GM12878 (cell line): ENCODE measurements around the gene FRMD3. TPM values are rescaled to one million over a fixed set of nuclear protein-coding genes. Genes with fewer than 3 reads are reported as not detected.

Experiments used
- ATAC-seq: fragments of 200-7000 bp; cut with Tn5 transposase; 3 replicates; pipeline ENCODE4 v1.9.1; 2020; ENCODE audit warnings: mild to moderate bottlenecking, moderate library complexity
- BruUV-seq: library from RNA; stranded (reverse); fragments of 400-500 nt; replicated peaks from 2 replicates; lab custom pipeline; 2021; lab: Mats Ljungman, UMichigan
- CTCF ChIA-PET: fragments of 300-600 bp; sonication (Branson Sonifier 250); formaldehyde crosslinking; extraction: SDS; loops from one replicate; lab custom pipeline; 2021; ENCODE audit warnings: inconsistent platforms; lab: Yijun Ruan, JAX
- POLR2A ChIA-PET: fragments of 350-600 bp; formaldehyde crosslinking; extraction: SDS; loops from one replicate; lab custom pipeline; 2021; ENCODE audit warnings: inconsistent platforms; lab: Charles Lee
- RAD21 ChIA-PET: fragments of 300-600 bp; sonication (Branson Sonifier 250); formaldehyde crosslinking; loops from one replicate; lab custom pipeline; 2023; ENCODE audit warnings: antibody characterized with exemption; ENCODE audit not compliant: unreplicated experiment; lab: Charles Lee
- SMC1A ChIA-PET: fragments of 300-600 bp; sonication (Branson Sonifier 250); formaldehyde crosslinking; loops from one replicate; lab custom pipeline; 2023; ENCODE audit not compliant: unreplicated experiment, uncharacterized antibody; lab: Charles Lee
- DNase-seq: peaks from one replicate; pipeline ENCODE4 v3.0.0-alpha.2; 2011; ENCODE audit warnings: low read depth, low spot score
- FAIRE-seq: peaks from 3 replicates; lab custom pipeline; 2011; peaks lifted over from hg19 to GRCh38; lab: Jason Lieb, UNC
- H2AFZ ChIP-seq: 2 replicates; pipeline ENCODE4 v1.6.0; 2011; ENCODE audit warnings: low read depth, low read length, control low read depth; ENCODE audit not compliant: control insufficient read depth
- H3K27ac ChIP-seq: 2 replicates; pipeline ENCODE4 v1.5.1; 2011; ENCODE audit warnings: control low read depth; ENCODE audit not compliant: control insufficient read depth, insufficient read depth
- H3K27me3 ChIP-seq, 2 experiments: replicated peaks in 1 of 2; 2 replicates each; pipeline versions ENCODE4 v1.6.0 to v1.6.1; 2011; ENCODE audit warnings: low read length in 1 of 2; ENCODE audit not compliant: control insufficient read depth in 2 of 2, insufficient read depth in 2 of 2
- H3K36me3 ChIP-seq, 2 experiments: 2 replicates each; pipeline ENCODE4 v1.5.1; 2011; ENCODE audit warnings: low read length in 1 of 2; ENCODE audit not compliant: control insufficient read depth in 2 of 2, insufficient read depth in 2 of 2
- H3K4me1 ChIP-seq: 2 replicates; pipeline ENCODE4 v1.6.1; 2011; ENCODE audit warnings: mild to moderate bottlenecking, low read length, moderate library complexity, mixed read lengths; ENCODE audit not compliant: control insufficient read depth, insufficient read depth
- H3K4me2 ChIP-seq: 2 replicates; pipeline ENCODE4 v1.6.0; 2011; ENCODE audit warnings: control low read depth; ENCODE audit not compliant: control insufficient read depth, insufficient read depth
- H3K4me3 ChIP-seq: fragments of 200-600 bp; sonication (generic); 2 replicates; pipeline ENCODE4 v1.5.1; 2016
- H3K79me2 ChIP-seq: 2 replicates; pipeline ENCODE4 v1.6.0; 2011; ENCODE audit warnings: low read length; ENCODE audit not compliant: control insufficient read depth, insufficient read depth
- H3K9ac ChIP-seq: 2 replicates; pipeline ENCODE4 v1.8.0; 2011; ENCODE audit warnings: low read length, control low read depth, mixed read lengths; ENCODE audit not compliant: control insufficient read depth, insufficient read depth
- H3K9me3 ChIP-seq: replicated peaks from 3 replicates; pipeline ENCODE4 v1.5.1; 2011; ENCODE audit warnings: mild to moderate bottlenecking, low read length; ENCODE audit not compliant: control insufficient read depth, insufficient read depth
- H4K20me1 ChIP-seq: 2 replicates; pipeline ENCODE4 v1.6.0; 2011; ENCODE audit not compliant: control insufficient read depth, insufficient read depth
- CEBPB ChIP-seq, 2 experiments: fragments of 150-350 bp in 1 of 2; IDR thresholded peaks; 2 replicates each; pipeline ENCODE4 v1.6.1; 2012 to 2014; ENCODE audit warnings: low read depth in 2 of 2, low read length in 2 of 2, borderline replicate concordance in 1 of 2, inconsistent platforms in 1 of 2
- CHD4 ChIP-seq: fragments of 200-600 bp; sonication (generic); IDR thresholded peaks from 2 replicates; pipeline ENCODE4 v1.6.1; 2016; ENCODE audit warnings: mild to moderate bottlenecking
- EED ChIP-seq: sonication (generic); IDR thresholded peaks from 2 replicates; pipeline ENCODE4 v1.6.1; 2016; ENCODE audit warnings: antibody characterized with exemption, low read depth
- EP300 ChIP-seq, 2 experiments: fragments of 150-350 bp in 1 of 2; IDR thresholded peaks; 2 replicates each; pipeline ENCODE4 v1.6.1; 2011 to 2012; ENCODE audit warnings: low read depth in 2 of 2, low read length in 2 of 2, borderline replicate concordance in 1 of 2, improper control_type of control experiment in 1 of 2, inconsistent platforms in 1 of 2; ENCODE audit not compliant: control insufficient read depth in 1 of 2
- GATAD2B ChIP-seq: fragments of 450-650 bp; conservative IDR thresholded peaks from 2 replicates; pipeline ENCODE4 v1.6.1; 2017; ENCODE audit warnings: low read depth, mild to moderate bottlenecking, moderate library complexity
- LARP7 ChIP-seq: fragments of 450-650 bp; IDR thresholded peaks from 2 replicates; pipeline ENCODE4 v1.6.1; 2017; ENCODE audit warnings: mild to moderate bottlenecking
- MYB ChIP-seq: fragments of 150-350 bp; IDR thresholded peaks from 2 replicates; pipeline ENCODE4 v1.6.1; 2014; ENCODE audit warnings: mild to moderate bottlenecking, low read depth, low read length, borderline replicate concordance
- NFYA ChIP-seq: IDR thresholded peaks from 2 replicates; pipeline ENCODE4 v1.6.1; 2011; ENCODE audit warnings: low read depth, mild to moderate bottlenecking, low read length, improper control_type of control experiment, borderline replicate concordance
- RAD21 ChIP-seq: IDR thresholded peaks from 2 replicates; pipeline ENCODE4 v1.6.1; 2011; ENCODE audit warnings: mild to moderate bottlenecking, low read depth, low read length, moderate library complexity; ENCODE audit not compliant: insufficient read depth
- SMC3 ChIP-seq: IDR thresholded peaks from 2 replicates; pipeline ENCODE4 v1.6.1; 2011; ENCODE audit warnings: low read length, improper control_type of control experiment, borderline replicate concordance
- ZBED1 ChIP-seq: IDR thresholded peaks from 2 replicates; pipeline ENCODE4 v1.6.1; 2016; ENCODE audit warnings: borderline replicate concordance
- WGBS: methylation state at CpG from one replicate; pipeline ENCODE4 v1.1.6; 2016; ENCODE audit warnings: low lambda C conversion rate; ENCODE audit not compliant: insufficient replicate concordance, insufficient coverage; ENCODE audit errors: missing lambda C conversion rate; 5-methylcytosine and 5-hydroxymethylcytosine counted together
- in situ Hi-C: fragments of 300-500 bp; cut with MboI; formaldehyde crosslinking; loops from 9 replicates; pipeline ENCODE4 v1.14.3; 2018; ENCODE audit warnings: mixed read lengths
- intact Hi-C: fragments of 100-400 bp; cut with micrococcal nuclease; formaldehyde crosslinking; loops from one replicate; pipeline ENCODE4 v1.14.2; 2022; ENCODE audit not compliant: unreplicated experiment
- polyA plus RNA-seq, 11 experiments: library from polyadenylated mRNA; depleted of rRNA in 4 of 11; unstranded in 6 of 11; stranded (reverse) in 5 of 11; fragments of >200 nt; fragmentation: Nextera tagmentation in 4 of 11; fragmentation: Illumina TruSeq in 1 of 11; extraction: Ambion mirVana in 4 of 11; extraction: Trizol in 1 of 11; gene quantifications; 1 replicate in 1 of 11; 2 replicates in 10 of 11; pipeline versions ENCODE4 v1.2.1 to v1.2.3, GENCODE V29; 2011 to 2016; ENCODE audit warnings: inconsistent platforms in 2 of 11, missing spikeins in 2 of 11, low read depth in 1 of 11
- total RNA-seq, 4 experiments: library from RNA; depleted of rRNA in 3 of 4; stranded (reverse); fragments of >200 nt in 3 of 4; fragmentation: Illumina TruSeq in 1 of 4; extraction: Trizol in 1 of 4; gene quantifications; 2 replicates each; pipeline versions ENCODE4 v1.2.1 to v1.2.3, GENCODE V29; 2013 to 2021
- TF ChIP-seq, protein P1 (sequence below), 3 experiments: IDR thresholded peaks in 2 of 3; conservative IDR thresholded peaks in 1 of 3; 2 replicates each; pipeline ENCODE4 v1.5.1; 2011; ENCODE audit warnings: low read depth in 3 of 3, low read length in 3 of 3, mild to moderate bottlenecking in 3 of 3, control low read depth in 2 of 3, moderate library complexity in 2 of 3, inconsistent platforms in 1 of 3, mixed read lengths in 1 of 3; ENCODE audit not compliant: control insufficient read depth in 2 of 3, insufficient read depth in 1 of 3; ENCODE audit errors: extremely low read depth in 1 of 3

The FRMD3 gene
- total and polyA plus RNA-seq, 10 of the 15 experiments (the other 5 are each of a cell fraction or from before 2014, with no cell fraction given): 0.04 to 0.68 (median 0.21) TPM; not detected in 1

DNA sequence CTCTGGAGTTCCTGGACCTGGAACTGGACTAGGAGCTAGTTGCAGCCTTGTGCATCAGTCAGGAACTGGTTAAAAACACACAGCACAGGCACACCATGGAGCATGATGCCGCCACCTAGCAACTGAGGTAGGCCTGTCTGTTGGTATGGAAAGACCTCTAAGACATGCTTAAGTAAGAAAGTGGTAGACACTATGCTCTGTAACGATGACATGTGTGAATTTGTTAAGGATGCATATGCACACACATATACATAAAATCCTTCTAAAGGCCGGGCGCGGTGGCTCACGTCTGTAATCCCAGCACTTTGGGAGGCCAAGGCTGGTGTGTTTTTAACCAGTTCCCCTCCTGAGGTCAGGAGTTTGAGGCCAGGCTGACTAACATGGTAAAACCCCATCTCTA is 338.4 kb downstream of the FRMD3 start:
- ChIA-PET POLR2A (no interaction called here), CTCF (interaction anchor here (1.0 kb wide), 1 partner anchor 135 kb away, joined by 3 read pairs; no protein-coding TSS in a partner anchor)

GRCh38 chr9:83199240-83199639 is 339.0 kb downstream of the FRMD3 start:
- peak; percentile 74 for ATAC-seq
- ChIA-PET POLR2A (no interaction called here), RAD21 (no interaction called here), SMC1A (no interaction called here), CTCF (interaction anchor here (1.0 kb wide), 1 partner anchor 136 kb away, joined by 3 read pairs; no protein-coding TSS in a partner anchor)
- H3K9me3 ChIP-seq: no peaks in the 10 kb centered on the region
- no peak overlapping the region for H3K4me2 ChIP-seq
- H3K27me3 ChIP-seq: no peaks in the 10 kb centered on the region; a peak in 1 of 4 replicates
- DNase-seq: no peak
- WGBS: 58% methylated on average over 5 of the region's 5 CpGs
- no peaks in the 10 kb centered on the region for H3K79me2 ChIP-seq
- in situ Hi-C loops: no loop called here
- no peaks in the 10 kb centered on the region for H3K4me1 ChIP-seq
- FAIRE-seq: peak; percentile 66
- H2AFZ ChIP-seq: no peak overlapping the region
- no peak for TF ChIP-seq ZBED1
- no peak for TF ChIP-seq CEBPB (IDR thresholded peaks at IDR 0.05; ENCODE audit: borderline replicate concordance in 1 of 2, low read depth in 2 of 2, low read length in 2 of 2)
- TF ChIP-seq EED: no peak
- TF ChIP-seq, protein P1, sequence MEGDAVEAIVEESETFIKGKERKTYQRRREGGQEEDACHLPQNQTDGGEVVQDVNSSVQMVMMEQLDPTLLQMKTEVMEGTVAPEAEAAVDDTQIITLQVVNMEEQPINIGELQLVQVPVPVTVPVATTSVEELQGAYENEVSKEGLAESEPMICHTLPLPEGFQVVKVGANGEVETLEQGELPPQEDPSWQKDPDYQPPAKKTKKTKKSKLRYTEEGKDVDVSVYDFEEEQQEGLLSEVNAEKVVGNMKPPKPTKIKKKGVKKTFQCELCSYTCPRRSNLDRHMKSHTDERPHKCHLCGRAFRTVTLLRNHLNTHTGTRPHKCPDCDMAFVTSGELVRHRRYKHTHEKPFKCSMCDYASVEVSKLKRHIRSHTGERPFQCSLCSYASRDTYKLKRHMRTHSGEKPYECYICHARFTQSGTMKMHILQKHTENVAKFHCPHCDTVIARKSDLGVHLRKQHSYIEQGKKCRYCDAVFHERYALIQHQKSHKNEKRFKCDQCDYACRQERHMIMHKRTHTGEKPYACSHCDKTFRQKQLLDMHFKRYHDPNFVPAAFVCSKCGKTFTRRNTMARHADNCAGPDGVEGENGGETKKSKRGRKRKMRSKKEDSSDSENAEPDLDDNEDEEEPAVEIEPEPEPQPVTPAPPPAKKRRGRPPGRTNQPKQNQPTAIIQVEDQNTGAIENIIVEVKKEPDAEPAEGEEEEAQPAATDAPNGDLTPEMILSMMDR (IDR thresholded peaks at IDR 0.05 in 2 of 3, conservative IDR thresholded peaks at IDR 0.05 in 1 of 3; ENCODE audit: control insufficient read depth in 2 of 3, extremely low read depth in 1 of 3, insufficient read depth in 1 of 3, low read depth in 3 of 3, low read length in 3 of 3): peak; percentile 19 to 48 (median 36); a peak in 4 of 6 replicates
- peak; percentile 22; the same call in 1 of the 2 replicates for TF ChIP-seq SMC3
- TF ChIP-seq CHD4: no peak
- no peak for TF ChIP-seq GATAD2B
- peak; percentile 43 for TF ChIP-seq RAD21
- TF ChIP-seq MYB: no peak
- no peak for TF ChIP-seq EP300 (IDR thresholded peaks at IDR 0.05; ENCODE audit: borderline replicate concordance in 1 of 2, control insufficient read depth in 1 of 2, low read depth in 2 of 2, low read length in 2 of 2)
- H3K9ac ChIP-seq: no peak overlapping the region
- H3K27ac ChIP-seq: no peak overlapping the region
- intact Hi-C loops: loop anchor here (1.0 kb wide), 1 partner anchor 345 kb away; no protein-coding TSS in a partner anchor
- no peaks in the 10 kb centered on the region for H4K20me1 ChIP-seq
- no peak overlapping the region for H3K4me3 ChIP-seq
- BruUV-seq: no TSS peak
- H3K36me3 ChIP-seq: no peaks in the 10 kb centered on the region

More for the DNA sequence above, 338.4 kb downstream of the FRMD3 start:
- ChIA-PET RAD21 (no interaction called here), SMC1A (no interaction called here)
- intact Hi-C loops: loop anchor here (1.0 to 10.0 kb wide), 2 partner anchors 344 to 395 kb away; no protein-coding TSS in a partner anchor
- H3K36me3 ChIP-seq: no peaks in the 10 kb centered on the region
- H3K9ac ChIP-seq: no peak overlapping the region
- no peak overlapping the region for H2AFZ ChIP-seq
- BruUV-seq: no TSS peak
- DNase-seq (no peak), ATAC-seq (no peak), FAIRE-seq (no peak)
- H3K27ac ChIP-seq: no peak overlapping the region
- in situ Hi-C loops: no loop called here
- H4K20me1 ChIP-seq: no peaks in the 10 kb centered on the region
- no peak overlapping the region for H3K4me3 ChIP-seq
- 53% methylated on average over 6 of the region's 6 CpGs for WGBS
- no peaks in the 10 kb centered on the region for H3K9me3 ChIP-seq
- H3K4me2 ChIP-seq: no peak overlapping the region
- H3K4me1 ChIP-seq: no peaks in the 10 kb centered on the region
- H3K27me3 ChIP-seq: no peaks in the 10 kb centered on the region; a peak in 1 of 4 replicates
- H3K79me2 ChIP-seq: no peaks in the 10 kb centered on the region
- no peak for TF ChIP-seq NFYA
- no peak for TF ChIP-seq RAD21
- no peak for TF ChIP-seq LARP7
- TF ChIP-seq, all 136 proteins: peak for 0
